Calu3 (cell line): ENCODE results near the gene RPUSD1. TPM values are rescaled to one million over a fixed set of nuclear protein-coding genes. Genes with fewer than 3 reads are reported as not detected.

Experiments used
- BruUV-seq: library from RNA; stranded (reverse); fragments of 400-500 nt; replicated peaks from 2 replicates; lab custom pipeline; 2021; lab: Mats Ljungman, UMichigan
- CTCF ChIA-PET: fragments of 300-600 bp; sonication (Branson Sonifier 250); formaldehyde crosslinking; loops from one replicate; lab custom pipeline; 2022; ENCODE audit warnings: antibody characterized with exemption; lab: Charles Lee
- DNase-seq: peaks from one replicate; pipeline ENCODE4 v3.0.0; 2022
- H3K27ac Mint-ChIP-seq: one replicate; pipeline ENCODE4 v1.8.0; 2022; ENCODE audit warnings: mixed read lengths; ENCODE audit not compliant: unreplicated experiment
- H3K27me3 Mint-ChIP-seq: one replicate; pipeline ENCODE4 v1.8.0; 2022; ENCODE audit warnings: mixed read lengths; ENCODE audit not compliant: unreplicated experiment
- H3K36me3 Mint-ChIP-seq: one replicate; pipeline ENCODE4 v1.8.0; 2022; ENCODE audit warnings: mild to moderate bottlenecking, moderate library complexity, mixed read lengths; ENCODE audit not compliant: insufficient read depth, unreplicated experiment
- H3K4me1 Mint-ChIP-seq: one replicate; pipeline ENCODE4 v1.8.0; 2022; ENCODE audit warnings: mild to moderate bottlenecking, low read depth, mixed read lengths; ENCODE audit not compliant: unreplicated experiment
- H3K4me3 Mint-ChIP-seq: one replicate; pipeline ENCODE4 v1.8.0; 2022; ENCODE audit warnings: mild to moderate bottlenecking, low read depth, moderate library complexity, mixed read lengths; ENCODE audit not compliant: unreplicated experiment
- H3K9me3 Mint-ChIP-seq: one replicate; pipeline ENCODE4 v1.8.0; 2022; ENCODE audit warnings: low read depth, mixed read lengths; ENCODE audit not compliant: unreplicated experiment
- CTCF ChIP-seq: fragments of 200-600 bp; IDR thresholded peaks from one replicate; pipeline ENCODE4 v1.8.0; 2022; ENCODE audit warnings: antibody characterized with exemption; ENCODE audit not compliant: unreplicated experiment
- intact Hi-C: fragments of 100-400 bp; cut with micrococcal nuclease; formaldehyde crosslinking; loops from one replicate; pipeline ENCODE4 v1.10.0; 2022; ENCODE audit not compliant: unreplicated experiment
- total RNA-seq: library from RNA; stranded (reverse); gene quantifications from 2 replicates; pipeline ENCODE4 v1.2.3, GENCODE V29; 2022

RPUSD1 gene
- total RNA-seq, 1 experiment from 2014 or later, result 47.5 TPM

- intact Hi-C loops, result no loop called here
- CTCF ChIA-PET, result no interaction called here
- peaks cover 60% of the 10 kb centered on the region for H3K27me3 Mint-ChIP-seq
- H3K36me3 Mint-ChIP-seq, result no peaks in the 10 kb centered on the region
- H3K27ac Mint-ChIP-seq, result no peak overlapping the region
- H3K9me3 Mint-ChIP-seq, result no peaks in the 10 kb centered on the region
- DNase-seq, result no peak
- no TSS peak for BruUV-seq
- H3K4me1 Mint-ChIP-seq, result no peaks in the 10 kb centered on the region
- no peak overlapping the region for H3K4me3 Mint-ChIP-seq
- TF ChIP-seq CTCF, result no peak
Measured at GRCh38 chr16:824601-825000, 36.4 kb upstream of the RPUSD1 start.

GRCh38 chr16:824194-824593 lies 36.0 kb upstream of the RPUSD1 start:
- no peaks in the 10 kb centered on the region for H3K4me1 Mint-ChIP-seq
- no peaks in the 10 kb centered on the region for H3K9me3 Mint-ChIP-seq
- H3K4me3 Mint-ChIP-seq, result no peak overlapping the region
- no peaks in the 10 kb centered on the region for H3K36me3 Mint-ChIP-seq
- H3K27me3 Mint-ChIP-seq, result peaks cover 55% of the 10 kb centered on the region
- CTCF ChIA-PET, result no interaction called here
- no peak for TF ChIP-seq CTCF
- no peak overlapping the region for H3K27ac Mint-ChIP-seq
- intact Hi-C loops, result no loop called here
- DNase-seq, result no peak
- no TSS peak for BruUV-seq

GRCh38 chr16:822909-823297 lies 34.7 kb upstream of the RPUSD1 start:
- no TSS peak for BruUV-seq
- H3K36me3 Mint-ChIP-seq, result no peaks in the 10 kb centered on the region
- H3K4me1 Mint-ChIP-seq, result no peaks in the 10 kb centered on the region
- H3K27me3 Mint-ChIP-seq, result peaks cover 45% of the 10 kb centered on the region
- H3K9me3 Mint-ChIP-seq, result no peaks in the 10 kb centered on the region
- no peak for TF ChIP-seq CTCF
- H3K4me3 Mint-ChIP-seq, result no peak overlapping the region
- DNase-seq, result no peak
- intact Hi-C loops, result no loop called here
- CTCF ChIA-PET, result interaction anchor here (0.6 kb wide), 1 partner anchor 225 kb away, joined by 3 read pairs; no protein-coding TSS in a partner anchor
- H3K27ac Mint-ChIP-seq, result no peak overlapping the region

GRCh38 chr16:822174-822908 lies 34.2 kb upstream of the RPUSD1 start:
- no peak overlapping the region for H3K27ac Mint-ChIP-seq
- no peak overlapping the region for H3K4me3 Mint-ChIP-seq
- peaks cover 39% of the 10 kb centered on the region for H3K27me3 Mint-ChIP-seq
- CTCF ChIA-PET, result no interaction called here
- intact Hi-C loops, result no loop called here
- no peaks in the 10 kb centered on the region for H3K36me3 Mint-ChIP-seq
- no peaks in the 10 kb centered on the region for H3K4me1 Mint-ChIP-seq
- BruUV-seq, result no TSS peak
- DNase-seq, result no peak
- no peak for TF ChIP-seq CTCF
- no peaks in the 10 kb centered on the region for H3K9me3 Mint-ChIP-seq
